HG03457 (cell line): ENCODE data around the gene FHOD3.

ENCODE experiments used
- ATAC-seq: cut with Tn5 transposase; IDR thresholded peaks from one replicate; pipeline ENCODE4 v1.9.1; 2021; ENCODE audit warnings: moderate number of reproducible peaks; ENCODE audit not compliant: unreplicated experiment

Gene FHOD3

DNA sequence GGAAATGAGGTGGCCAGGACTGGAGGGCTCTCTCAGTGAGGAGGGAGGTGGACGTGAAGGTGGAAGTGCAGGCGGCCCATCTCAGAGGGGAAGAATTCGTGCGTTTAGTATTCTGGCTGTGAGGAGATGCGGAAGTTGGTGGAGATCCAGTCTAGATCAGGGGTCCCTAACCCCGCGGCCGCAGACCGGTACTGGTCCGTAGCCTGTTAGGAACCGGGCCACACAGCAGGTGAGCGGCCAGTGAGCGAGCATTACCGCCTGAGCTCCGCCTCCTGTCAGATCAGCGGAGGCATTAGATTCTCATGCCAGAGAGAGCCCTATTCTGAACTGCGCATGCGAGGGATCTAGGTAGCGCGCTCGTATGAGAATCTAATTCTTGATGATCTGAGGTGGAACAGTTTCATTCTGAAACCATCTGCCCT lies 1.6 kb upstream of the FHOD3 start:
- no peak for ATAC-seq

GRCh38 chr18:36296650-36297416 lies 680 bp upstream of the FHOD3 start:
- ATAC-seq, result peak; percentile 21

DNA sequence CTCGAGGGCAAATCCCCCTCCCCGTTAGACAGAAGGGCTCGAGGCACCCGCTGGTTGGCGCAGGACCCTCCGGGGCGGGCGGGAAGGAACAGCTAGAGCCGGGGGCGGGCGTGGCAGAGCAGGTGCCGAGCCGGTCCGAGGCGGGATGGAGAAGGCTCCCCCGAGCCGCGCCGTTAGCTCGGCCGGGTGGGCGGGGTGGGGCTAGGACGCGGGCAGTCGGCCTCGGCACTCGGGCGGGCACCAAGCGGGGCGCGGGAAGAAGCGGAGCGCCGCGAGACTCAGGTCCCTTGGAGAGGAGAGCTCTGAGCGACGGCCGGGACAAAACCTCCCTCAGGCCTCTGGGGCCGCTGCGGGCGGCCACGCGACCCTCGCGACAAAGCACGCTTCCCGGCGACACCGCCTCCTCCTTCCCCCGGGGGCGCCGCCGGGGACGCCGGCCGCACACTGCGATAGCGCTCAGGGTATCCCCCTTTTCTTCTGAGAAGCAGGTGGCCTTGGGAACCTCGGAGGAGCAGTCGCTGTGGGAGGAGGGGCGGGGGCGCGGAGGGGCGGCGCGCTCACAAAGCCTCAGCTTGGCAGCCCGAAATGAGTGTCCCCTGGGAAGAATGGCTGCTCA lies 721 bp downstream of the FHOD3 start:
- ATAC-seq, result no peak

DNA sequence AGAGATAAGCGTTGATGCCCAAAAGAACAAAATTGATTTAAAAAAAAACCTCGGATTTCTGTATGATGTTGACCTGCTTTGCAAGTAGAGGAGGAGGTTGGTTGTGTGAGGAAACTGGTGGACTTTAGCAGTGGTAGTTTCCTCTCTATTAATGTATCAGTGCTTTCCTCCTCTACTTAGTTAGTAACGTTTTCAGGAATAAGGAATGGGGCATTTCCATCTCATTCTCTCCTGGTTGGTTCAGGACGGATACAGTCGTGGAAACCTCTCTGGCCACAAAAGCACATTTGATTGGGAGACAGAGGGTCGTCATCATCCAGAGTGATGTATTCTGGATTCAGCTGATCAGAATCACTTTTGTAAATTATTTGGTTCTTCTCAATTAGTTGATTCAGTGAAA lies 1.5 kb downstream of the FHOD3 start:
- no peak for ATAC-seq

- ATAC-seq, result no peak
Measured at GRCh38 chr18:36300211-36300610, 2.7 kb downstream of the FHOD3 start.

DNA sequence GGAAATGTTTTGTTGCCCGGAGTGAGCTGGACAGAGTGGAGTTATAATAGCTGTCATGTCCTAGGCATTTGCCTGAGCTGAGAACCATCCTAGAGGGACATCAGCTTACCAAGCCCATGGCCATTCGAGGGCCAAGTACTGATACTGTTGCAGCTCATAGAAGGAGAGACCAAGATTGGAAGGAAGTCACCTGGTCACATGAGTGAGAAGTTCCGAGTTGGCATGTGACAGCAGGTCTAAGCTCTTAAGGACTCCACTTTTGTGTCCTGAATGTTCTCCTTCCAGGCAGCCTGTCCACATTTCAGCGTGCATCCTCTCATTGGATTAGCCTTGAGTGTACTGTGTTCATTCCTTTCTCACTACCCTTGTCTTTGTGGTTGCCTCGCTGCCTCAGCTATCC lies 4.4 kb downstream of the FHOD3 start:
- ATAC-seq, result no peak

GRCh38 chr18:36302676-36303075 lies 5.2 kb downstream of the FHOD3 start:
- ATAC-seq, result no peak

- no peak for ATAC-seq
Measured at GRCh38 chr18:36303211-36303844, 5.8 kb downstream of the FHOD3 start.

- no peak for ATAC-seq
Measured at GRCh38 chr18:36304723-36305122, 7.2 kb downstream of the FHOD3 start.

GRCh38 chr18:36305375-36305774 lies 7.9 kb downstream of the FHOD3 start:
- no peak for ATAC-seq

GRCh38 chr18:36307513-36307912 lies 10.0 kb downstream of the FHOD3 start:
- no peak for ATAC-seq

- no peak for ATAC-seq
Measured at GRCh38 chr18:36308711-36309435, 11.4 kb downstream of the FHOD3 start.

- no peak for ATAC-seq
Measured at GRCh38 chr18:36309436-36310391, 12.2 kb downstream of the FHOD3 start.

DNA sequence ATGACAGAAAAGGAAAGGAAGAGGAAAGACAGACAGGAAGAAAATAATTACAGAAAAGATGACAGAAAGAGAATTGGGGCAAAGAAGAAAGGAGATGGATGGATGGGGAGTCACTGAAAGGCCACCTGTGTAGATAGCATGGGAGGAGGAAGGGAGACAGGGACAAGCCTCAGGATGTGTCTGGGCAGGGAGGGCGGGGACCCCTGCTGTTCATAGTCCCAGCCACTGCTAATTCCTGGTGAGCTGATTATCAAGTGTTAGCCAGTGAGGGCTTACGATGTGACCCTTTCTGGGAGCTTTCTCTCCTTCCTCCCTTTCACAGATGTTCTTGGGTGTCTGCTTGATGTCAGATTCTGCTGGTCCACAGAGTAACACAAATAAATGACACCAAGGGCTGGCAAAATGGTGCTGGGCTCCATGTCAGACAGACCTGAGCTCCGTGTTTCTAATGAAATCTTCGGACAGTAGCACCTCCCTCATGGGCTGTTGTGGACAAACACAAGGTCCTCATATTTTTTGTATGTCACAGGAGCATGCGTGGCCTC lies 13.6 kb downstream of the FHOD3 start:
- no peak for ATAC-seq

GRCh38 chr18:36312806-36313395 lies 15.4 kb downstream of the FHOD3 start:
- no peak for ATAC-seq

DNA sequence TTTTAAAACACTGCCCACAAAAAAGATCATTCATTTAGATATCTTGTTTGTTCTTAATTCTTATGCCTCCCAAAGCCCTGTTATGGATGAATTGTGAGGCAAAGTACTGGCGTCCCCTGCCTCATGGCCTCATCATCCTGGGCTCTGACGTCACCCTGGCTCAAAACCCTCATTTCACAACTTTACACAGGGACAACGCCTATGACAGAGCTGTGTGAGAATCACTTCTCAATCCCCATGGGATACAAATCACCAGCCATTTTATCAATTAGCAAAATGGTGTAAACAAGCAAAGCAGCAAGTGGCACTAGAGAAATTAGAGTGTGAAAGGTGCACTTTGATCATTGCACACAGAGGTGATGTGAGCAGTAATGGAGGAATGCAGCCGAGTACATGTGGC lies 16.6 kb downstream of the FHOD3 start:
- ATAC-seq, result no peak

DNA sequence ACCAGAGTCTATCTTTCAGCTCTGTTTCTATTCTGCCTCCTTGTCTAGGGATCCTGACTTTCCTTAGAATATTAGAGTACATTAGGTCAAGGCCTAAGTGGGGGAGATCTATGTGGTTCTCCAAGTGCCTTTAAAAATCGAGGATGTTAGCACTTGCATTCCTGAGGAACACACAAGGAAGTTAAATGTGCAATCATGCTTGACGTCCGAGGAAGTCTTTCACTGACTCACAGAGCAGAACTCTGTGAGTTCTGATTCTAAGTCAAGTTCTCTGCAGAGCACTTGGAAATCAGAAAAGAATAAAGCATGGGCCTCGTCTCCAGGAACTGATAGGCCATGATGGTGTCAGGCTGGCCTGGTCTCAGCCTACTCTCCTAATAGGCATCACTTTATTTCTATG lies 17.2 kb downstream of the FHOD3 start:
- no peak for ATAC-seq

GRCh38 chr18:36315736-36316135 lies 18.2 kb downstream of the FHOD3 start:
- no peak for ATAC-seq

DNA sequence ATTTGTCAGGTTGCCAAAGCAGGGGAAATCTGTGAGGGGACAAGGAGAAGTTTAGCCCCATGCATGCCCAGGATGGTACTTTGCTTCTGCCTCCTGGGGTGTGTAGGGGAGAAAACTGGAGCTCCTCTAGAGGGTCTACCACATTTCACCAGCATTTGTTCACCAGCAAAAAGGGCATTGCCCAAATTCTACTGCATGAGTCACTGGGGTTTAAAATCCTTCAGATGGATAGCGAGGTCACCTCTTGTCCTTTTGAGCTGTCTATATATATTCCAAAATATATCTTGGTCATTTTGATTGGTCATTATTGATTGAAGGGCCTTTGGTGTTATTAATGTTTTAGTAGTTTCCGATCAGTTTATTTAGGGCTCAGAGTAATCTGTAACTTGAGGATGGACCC lies 18.7 kb downstream of the FHOD3 start:
- no peak for ATAC-seq
